HUES64 (cell line): ENCODE results near the gene CSPG4.
"Not testable (repeated sequence)": the region's sequence is repeated elsewhere in the genome, so short reads cannot be mapped to it uniquely, and the experiment has no call there.

ENCODE experiments used
- H3K27ac ChIP-seq: 2 replicates; pipeline ENCODE4 v1.7.0; 2013; ENCODE audit warnings: low read depth, low read length, inconsistent platforms
- H3K27me3 ChIP-seq: 2 replicates; pipeline ENCODE4 v1.6.1; 2013; ENCODE audit warnings: mild to moderate bottlenecking, low read length; ENCODE audit not compliant: insufficient read depth
- H3K36me3 ChIP-seq: 2 replicates; pipeline ENCODE4 v1.6.1; 2013; ENCODE audit warnings: mild to moderate bottlenecking, low read length; ENCODE audit not compliant: insufficient read depth
- H3K4me1 ChIP-seq: 2 replicates; pipeline ENCODE4 v1.6.1; 2013; ENCODE audit warnings: mild to moderate bottlenecking, low read length, moderate library complexity; ENCODE audit not compliant: insufficient read depth
- H3K4me3 ChIP-seq: 2 replicates; pipeline ENCODE4 v1.5.1; 2013; ENCODE audit warnings: mild to moderate bottlenecking, low read length, moderate library complexity
- H3K9ac ChIP-seq: 2 replicates; pipeline ENCODE4 v1.6.1; 2013; ENCODE audit warnings: mild to moderate bottlenecking, low read depth, low read length
- H3K9me3 ChIP-seq: 2 replicates; pipeline ENCODE4 v1.6.1; 2013; ENCODE audit warnings: low read depth, low read length; ENCODE audit not compliant: insufficient read depth
- WGBS: fragments of 150-250, 120-280 bp; methylation state at CpG from one replicate; pipeline ENCODE4 v1.1.7; 2013; ENCODE audit warnings: missing lambda C conversion rate; 5-methylcytosine and 5-hydroxymethylcytosine counted together

Gene CSPG4

DNA sequence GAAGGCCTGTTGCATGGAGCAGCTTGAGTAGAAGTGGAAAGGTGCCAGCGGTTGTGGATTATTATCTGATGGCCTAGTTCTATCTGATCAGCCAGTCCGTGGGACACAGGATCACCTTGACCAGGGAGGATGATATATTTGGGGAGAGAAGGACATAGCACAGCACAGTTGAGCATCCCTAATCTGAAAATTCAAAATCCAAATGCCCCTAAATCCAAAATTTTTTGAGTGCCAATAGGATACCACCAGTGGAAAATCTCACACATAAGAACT, 6.0 kb downstream of the CSPG4 start:
- H3K4me3 ChIP-seq, result no peak overlapping the region
- H3K36me3 ChIP-seq, result no peaks in the 10 kb centered on the region
- H3K4me1 ChIP-seq, result no peaks in the 10 kb centered on the region
- H3K9me3 ChIP-seq, result no peaks in the 10 kb centered on the region
- no peak overlapping the region for H3K27ac ChIP-seq
- WGBS, result 100% methylated on average over 2 of the region's 2 CpGs
- H3K9ac ChIP-seq, result no peak overlapping the region
- no peaks in the 10 kb centered on the region for H3K27me3 ChIP-seq

- Histone ChIP-seq H3K4me1 (no peaks in the 10 kb centered on the region), H3K4me3 (no peak overlapping the region), H3K36me3 (no peaks in the 10 kb centered on the region), H3K27ac (no peak overlapping the region), H3K27me3 (no peaks in the 10 kb centered on the region), H3K9me3 (no peaks in the 10 kb centered on the region), H3K9ac (no peak overlapping the region)
- WGBS, result 89% methylated on average over 14 of the region's 14 CpGs
Measured at GRCh38 chr15:75705854-75706681, 6.6 kb downstream of the CSPG4 start.

GRCh38 chr15:75705375-75705774, 7.3 kb downstream of the CSPG4 start:
- H3K9ac ChIP-seq, H3K36me3 ChIP-seq, H3K9me3 ChIP-seq, H3K27ac ChIP-seq, H3K4me1 ChIP-seq, H3K27me3 ChIP-seq, H3K4me3 ChIP-seq: not testable (repeated sequence)
- WGBS, result 88% methylated on average over 5 of the region's 5 CpGs

DNA sequence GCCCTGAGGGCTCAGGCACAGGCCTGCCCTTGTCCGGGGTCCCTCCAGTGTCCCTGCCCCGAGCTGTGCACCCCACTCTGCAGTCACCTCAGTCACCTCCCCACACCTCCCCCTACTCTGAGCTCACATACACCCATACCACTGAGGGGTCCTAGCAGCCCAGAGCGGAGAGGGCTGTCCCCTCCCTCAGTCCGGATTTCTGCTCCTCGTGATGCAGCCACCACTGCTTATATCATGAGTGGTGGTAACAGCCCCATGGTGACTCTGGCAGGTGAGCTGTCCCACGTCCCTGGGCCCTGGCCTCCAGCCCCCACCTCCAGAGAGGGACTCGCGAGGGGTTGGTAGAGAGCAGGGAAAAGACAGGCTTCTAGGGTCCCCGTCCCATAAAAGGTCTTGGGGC, 8.0 kb downstream of the CSPG4 start:
- Histone ChIP-seq H3K4me1 (no peaks in the 10 kb centered on the region), H3K27me3 (no peaks in the 10 kb centered on the region), H3K9me3 (no peaks in the 10 kb centered on the region), H3K4me3 (no peak overlapping the region), H3K9ac (no peak overlapping the region), H3K36me3 (no peaks in the 10 kb centered on the region), H3K27ac (no peak overlapping the region)
- 93% methylated on average over 9 of the region's 9 CpGs for WGBS

DNA sequence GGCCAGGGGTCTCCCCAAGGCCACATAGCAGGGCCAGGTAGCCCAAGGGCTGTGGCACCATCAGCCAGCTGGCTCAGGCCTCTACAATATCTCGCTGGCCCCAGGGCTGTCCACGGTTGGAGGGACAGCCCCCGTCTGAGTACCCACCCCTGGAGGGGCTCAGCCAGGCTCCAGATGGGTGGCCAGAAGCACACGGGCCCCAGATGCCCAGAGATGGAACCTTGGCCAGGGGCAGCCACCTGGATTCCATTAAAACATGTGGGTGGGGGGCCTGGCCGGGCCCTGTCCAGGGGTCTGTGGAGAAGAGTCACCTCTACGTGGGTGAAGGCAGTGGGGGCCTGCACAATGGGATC, 8.4 kb downstream of the CSPG4 start:
- H3K36me3 ChIP-seq, result no peaks in the 10 kb centered on the region
- H3K27ac ChIP-seq, result no peak overlapping the region
- H3K4me1 ChIP-seq, result no peaks in the 10 kb centered on the region
- no peaks in the 10 kb centered on the region for H3K9me3 ChIP-seq
- H3K4me3 ChIP-seq, result no peak overlapping the region
- 90% methylated on average over 6 of the region's 6 CpGs for WGBS
- no peaks in the 10 kb centered on the region for H3K27me3 ChIP-seq
- H3K9ac ChIP-seq, result no peak overlapping the region

- not testable (repeated sequence) for H3K9me3 ChIP-seq, H3K4me1 ChIP-seq, H3K4me3 ChIP-seq, H3K36me3 ChIP-seq, H3K9ac ChIP-seq, H3K27me3 ChIP-seq, H3K27ac ChIP-seq
- 94% methylated on average over 6 of the region's 18 CpGs for WGBS
Measured at GRCh38 chr15:75703440-75704262, 9.0 kb downstream of the CSPG4 start.

GRCh38 chr15:75702436-75702835, 10.2 kb downstream of the CSPG4 start:
- H3K4me3 ChIP-seq, result no peak overlapping the region
- no peak overlapping the region for H3K27ac ChIP-seq
- 85% methylated on average over 2 of the region's 6 CpGs for WGBS
- no peaks in the 10 kb centered on the region for H3K27me3 ChIP-seq
- no peaks in the 10 kb centered on the region for H3K4me1 ChIP-seq
- no peaks in the 10 kb centered on the region for H3K9me3 ChIP-seq
- H3K9ac ChIP-seq, result no peak overlapping the region
- H3K36me3 ChIP-seq, result no peaks in the 10 kb centered on the region

DNA sequence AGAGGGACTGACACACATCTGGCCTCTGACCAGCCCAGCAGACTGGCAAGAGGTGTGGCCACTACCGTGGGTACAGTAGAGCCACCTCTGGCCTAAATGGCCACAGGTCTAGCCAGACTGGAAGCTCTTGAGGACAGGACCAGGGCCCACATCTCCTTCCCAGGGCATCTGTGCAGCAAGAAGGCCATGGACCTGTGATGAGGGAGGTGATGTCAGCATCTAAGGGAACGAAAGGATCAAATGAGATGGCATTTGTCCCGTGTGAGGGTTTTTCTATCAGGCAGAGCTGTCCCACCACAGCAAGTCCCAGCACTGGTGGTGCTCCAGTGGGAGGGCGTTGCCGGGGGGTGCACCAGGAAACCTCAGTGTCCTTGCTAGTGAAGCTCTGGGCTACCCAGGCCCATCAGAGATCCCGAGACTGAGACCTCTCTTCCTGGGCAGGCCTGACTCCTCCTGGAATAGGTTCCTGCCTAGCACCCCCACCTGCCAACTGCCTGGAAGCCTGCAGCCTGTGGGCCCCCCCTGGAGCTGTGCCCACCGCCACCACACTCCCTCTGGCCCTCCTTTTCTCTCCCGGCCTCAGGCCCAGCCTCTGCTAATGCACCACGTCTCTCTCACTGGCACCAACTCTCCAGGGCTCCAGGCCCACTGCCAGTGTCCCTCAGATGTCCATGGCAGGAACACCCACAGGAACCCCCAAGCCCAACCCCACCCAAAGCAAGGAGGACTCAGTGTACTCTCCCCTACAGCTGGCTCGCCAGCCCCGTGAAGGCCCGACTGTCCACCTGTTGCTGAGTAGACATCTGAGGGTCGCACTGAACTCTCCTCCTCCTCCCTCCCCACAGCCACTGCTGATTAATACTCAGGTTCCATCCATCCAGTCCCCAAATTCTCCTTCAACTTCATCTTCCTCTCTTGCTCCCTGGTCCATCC, 11.3 kb downstream of the CSPG4 start:
- not testable (repeated sequence) for H3K4me3 ChIP-seq, H3K27ac ChIP-seq

DNA sequence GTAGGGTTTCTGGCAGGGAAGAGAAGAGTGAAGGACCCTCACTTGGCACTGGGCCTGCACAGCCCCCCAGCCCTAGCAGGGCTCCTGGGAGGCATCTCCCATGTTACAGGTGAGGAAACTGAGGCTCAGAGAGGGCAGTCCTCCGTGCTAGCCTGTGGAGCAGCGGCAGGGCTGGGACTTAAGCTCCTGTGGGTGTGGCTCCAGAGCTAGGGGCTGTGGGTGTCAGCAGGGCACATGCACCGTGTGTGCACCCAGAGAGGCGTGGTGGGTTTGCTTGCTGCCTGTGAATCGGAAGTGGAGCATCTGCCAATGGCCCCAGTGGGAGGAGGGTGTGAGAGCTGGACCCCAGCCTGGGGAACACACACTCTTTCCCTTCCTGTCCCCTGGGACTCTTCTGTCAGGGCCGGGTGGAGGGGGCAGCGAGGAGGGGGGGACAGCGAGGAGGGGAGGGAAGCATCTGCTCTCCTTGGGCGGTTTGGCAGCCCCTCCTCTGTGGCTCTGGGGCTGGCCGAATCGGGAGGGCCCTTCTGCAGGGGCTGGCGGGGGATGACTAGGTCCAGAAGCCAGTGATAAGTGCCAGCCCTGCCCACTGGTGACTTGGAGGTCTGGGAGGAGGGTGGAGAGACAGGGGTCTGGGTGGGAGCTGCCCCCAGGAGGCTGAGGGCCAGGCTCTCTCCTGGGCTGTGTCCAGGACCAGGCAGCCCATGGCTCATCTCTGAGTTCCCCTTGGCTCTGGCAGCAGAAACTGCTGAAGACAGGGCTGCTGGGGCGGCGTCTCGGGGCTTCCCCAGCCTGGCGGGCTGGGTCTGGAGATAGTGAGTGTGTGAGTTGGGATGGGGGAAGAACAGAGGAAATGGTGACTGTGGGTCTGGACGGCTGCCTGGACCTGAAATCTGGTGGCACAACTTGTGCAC, 12.4 kb downstream of the CSPG4 start:
- not testable (repeated sequence) for H3K9ac ChIP-seq, H3K9me3 ChIP-seq, H3K36me3 ChIP-seq, H3K27ac ChIP-seq, H3K4me1 ChIP-seq, H3K4me3 ChIP-seq, H3K27me3 ChIP-seq
- 79% methylated on average over 8 of the region's 17 CpGs for WGBS

More for the DNA sequence above, 11.3 kb downstream of the CSPG4 start:
- H3K9me3 ChIP-seq, H3K27me3 ChIP-seq, H3K4me1 ChIP-seq, H3K9ac ChIP-seq, H3K36me3 ChIP-seq: not testable (repeated sequence)
- 90% methylated on average over 12 of the region's 13 CpGs for WGBS

- 83% methylated on average over 5 of the region's 7 CpGs for WGBS
- H3K9me3 ChIP-seq, H3K4me1 ChIP-seq, H3K36me3 ChIP-seq, H3K27me3 ChIP-seq, H3K9ac ChIP-seq, H3K4me3 ChIP-seq, H3K27ac ChIP-seq: not testable (repeated sequence)
Measured at GRCh38 chr15:75699517-75699916, 13.1 kb downstream of the CSPG4 start.
